ENCODE data around the gene ARHGEF37. TPM values are rescaled to one million over a fixed set of nuclear protein-coding genes. Genes with fewer than 3 reads are reported as not detected.
"Not testable (repeated sequence)": the region's sequence is repeated elsewhere in the genome, so short reads cannot be mapped to it uniquely, and the experiment has no call there.

The ARHGEF37 gene
- total RNA-seq, result 0.72 and 0.88 TPM in 2 replicates

DNA sequence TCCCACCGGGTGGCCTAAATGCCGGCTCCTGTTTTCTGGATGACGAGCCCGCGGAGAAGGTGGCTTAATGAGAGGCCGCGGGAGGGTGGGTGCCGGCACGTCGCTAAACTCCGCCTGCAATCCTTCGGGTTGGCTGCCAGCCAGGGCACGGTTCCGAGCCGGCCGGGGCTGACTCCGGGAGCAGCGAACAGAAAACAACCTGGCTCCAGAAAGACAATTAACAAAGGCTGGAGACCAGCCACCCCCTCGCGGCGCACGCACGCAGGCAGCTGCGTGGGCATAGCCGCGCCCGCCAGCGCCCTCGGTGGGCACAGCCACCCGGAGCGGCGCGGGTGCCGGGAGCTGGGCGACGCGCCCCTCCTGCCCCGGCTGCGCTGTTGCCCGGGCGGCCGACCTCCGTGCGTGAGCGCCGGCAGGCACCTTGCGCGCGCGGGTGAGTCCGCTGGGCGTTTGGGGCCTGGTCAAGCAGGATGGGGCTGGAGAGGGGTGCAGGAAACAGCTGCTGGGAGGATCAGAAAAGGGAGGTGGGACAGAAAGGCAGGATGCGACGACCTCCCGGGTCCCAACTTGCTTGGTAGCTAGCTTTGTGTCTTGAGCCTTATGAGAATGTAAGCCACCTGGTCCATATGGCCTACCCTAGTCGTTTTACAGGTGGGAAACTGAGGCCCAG is at the start of gene ARHGEF37:
TSS of gene ARHGEF37 (plus strand) at position 307 of the 670 bp plus-strand sequence. CDS start 16,272 bp downstream, outside the sequence.
- TF ChIP-seq, protein P1, sequence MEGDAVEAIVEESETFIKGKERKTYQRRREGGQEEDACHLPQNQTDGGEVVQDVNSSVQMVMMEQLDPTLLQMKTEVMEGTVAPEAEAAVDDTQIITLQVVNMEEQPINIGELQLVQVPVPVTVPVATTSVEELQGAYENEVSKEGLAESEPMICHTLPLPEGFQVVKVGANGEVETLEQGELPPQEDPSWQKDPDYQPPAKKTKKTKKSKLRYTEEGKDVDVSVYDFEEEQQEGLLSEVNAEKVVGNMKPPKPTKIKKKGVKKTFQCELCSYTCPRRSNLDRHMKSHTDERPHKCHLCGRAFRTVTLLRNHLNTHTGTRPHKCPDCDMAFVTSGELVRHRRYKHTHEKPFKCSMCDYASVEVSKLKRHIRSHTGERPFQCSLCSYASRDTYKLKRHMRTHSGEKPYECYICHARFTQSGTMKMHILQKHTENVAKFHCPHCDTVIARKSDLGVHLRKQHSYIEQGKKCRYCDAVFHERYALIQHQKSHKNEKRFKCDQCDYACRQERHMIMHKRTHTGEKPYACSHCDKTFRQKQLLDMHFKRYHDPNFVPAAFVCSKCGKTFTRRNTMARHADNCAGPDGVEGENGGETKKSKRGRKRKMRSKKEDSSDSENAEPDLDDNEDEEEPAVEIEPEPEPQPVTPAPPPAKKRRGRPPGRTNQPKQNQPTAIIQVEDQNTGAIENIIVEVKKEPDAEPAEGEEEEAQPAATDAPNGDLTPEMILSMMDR (IDR thresholded peaks at IDR 0.05; ENCODE audit: extremely low read depth, low read depth, low read length), result no peak
- H3K27ac ChIP-seq (ENCODE audit: low read depth, low read length), result no peak within 1 kb of the TSS
- H3K36me3 ChIP-seq (ENCODE audit: insufficient read depth, low read length), result no peaks in the 10 kb centered on the region
- H2AFZ ChIP-seq (ENCODE audit: low read length), result peak within 1 kb of the TSS; percentile 97
- peak within 1 kb of the TSS; percentile 93 for H3K4me2 ChIP-seq (ENCODE audit: insufficient read depth, low read length)
- peaks cover 8% of the 10 kb centered on the region for H3K4me1 ChIP-seq (ENCODE audit: insufficient read depth, low read length)
- H3K79me2 ChIP-seq (ENCODE audit: insufficient read depth, low read length), result no peaks in the 10 kb centered on the region
- DNase-seq (ENCODE audit: insufficient read length, low spot score, missing footprints), result peak; percentile 82
- peak within 1 kb of the TSS; percentile 76 for H3K4me3 ChIP-seq (ENCODE audit: insufficient read depth, low read length)
- no peaks in the 10 kb centered on the region for H4K20me1 ChIP-seq (ENCODE audit: insufficient read depth, low read length)
- no peaks in the 10 kb centered on the region for H3K27me3 ChIP-seq (ENCODE audit: insufficient read depth, low read length)
- no peaks in the 10 kb centered on the region for H3K9me3 ChIP-seq (ENCODE audit: low read depth, low read length)

DNA sequence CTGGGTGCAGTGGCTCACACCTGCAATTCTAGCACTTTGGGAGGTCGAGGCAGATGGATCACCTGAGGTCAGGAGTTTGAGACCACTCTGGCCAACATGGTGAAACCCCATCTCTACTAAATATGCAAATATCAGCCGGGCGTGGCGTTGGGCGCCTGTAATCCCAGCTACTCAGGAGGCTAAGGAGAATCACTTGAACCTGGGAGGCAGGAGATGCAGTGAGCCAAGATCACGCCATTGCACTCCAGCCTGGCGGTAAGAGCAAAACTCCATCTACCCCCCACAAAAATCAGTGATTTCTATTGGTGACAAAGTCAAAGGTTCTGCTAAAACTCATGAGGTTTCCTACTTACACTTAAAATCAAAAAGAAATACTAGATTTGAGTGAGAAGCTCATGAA is 48.9 kb upstream of the ARHGEF37 start:
- Histone ChIP-seq H3K9me3 (ENCODE audit: low read depth, low read length) (no peaks in the 10 kb centered on the region), H3K4me3 (ENCODE audit: insufficient read depth, low read length) (no peak overlapping the region), H2AFZ (ENCODE audit: low read length) (no peak overlapping the region), H3K36me3 (ENCODE audit: insufficient read depth, low read length) (peaks cover 34% of the 10 kb centered on the region), H3K27me3 (ENCODE audit: insufficient read depth, low read length) (no peaks in the 10 kb centered on the region), H3K4me1 (ENCODE audit: insufficient read depth, low read length) (peaks cover 18% of the 10 kb centered on the region), H3K79me2 (ENCODE audit: insufficient read depth, low read length) (peaks cover 100% of the 10 kb centered on the region), H3K27ac (ENCODE audit: low read depth, low read length) (no peak overlapping the region), H3K4me2 (ENCODE audit: insufficient read depth, low read length) (no peak overlapping the region), H4K20me1 (ENCODE audit: insufficient read depth, low read length) (peaks cover 82% of the 10 kb centered on the region)
- no peak for DNase-seq (ENCODE audit: insufficient read length, low spot score, missing footprints)
- TF ChIP-seq, protein P1 (IDR thresholded peaks at IDR 0.05; ENCODE audit: extremely low read depth, low read depth, low read length), result no peak

GRCh38 chr5:149535787-149536186 is 45.5 kb upstream of the ARHGEF37 start:
- H3K27me3 ChIP-seq (ENCODE audit: insufficient read depth, low read length); H2AFZ ChIP-seq (ENCODE audit: low read length); H3K9me3 ChIP-seq (ENCODE audit: low read depth, low read length); H3K4me2 ChIP-seq (ENCODE audit: insufficient read depth, low read length); H3K27ac ChIP-seq (ENCODE audit: low read depth, low read length); DNase-seq (ENCODE audit: insufficient read length, low spot score, missing footprints); H3K4me1 ChIP-seq (ENCODE audit: insufficient read depth, low read length); H3K4me3 ChIP-seq (ENCODE audit: insufficient read depth, low read length): not testable (repeated sequence)
- H4K20me1 ChIP-seq (ENCODE audit: insufficient read depth, low read length), result peaks cover 75% of the 10 kb centered on the region
- peaks cover 42% of the 10 kb centered on the region for H3K36me3 ChIP-seq (ENCODE audit: insufficient read depth, low read length)
- H3K79me2 ChIP-seq (ENCODE audit: insufficient read depth, low read length), result peaks cover 98% of the 10 kb centered on the region

DNA sequence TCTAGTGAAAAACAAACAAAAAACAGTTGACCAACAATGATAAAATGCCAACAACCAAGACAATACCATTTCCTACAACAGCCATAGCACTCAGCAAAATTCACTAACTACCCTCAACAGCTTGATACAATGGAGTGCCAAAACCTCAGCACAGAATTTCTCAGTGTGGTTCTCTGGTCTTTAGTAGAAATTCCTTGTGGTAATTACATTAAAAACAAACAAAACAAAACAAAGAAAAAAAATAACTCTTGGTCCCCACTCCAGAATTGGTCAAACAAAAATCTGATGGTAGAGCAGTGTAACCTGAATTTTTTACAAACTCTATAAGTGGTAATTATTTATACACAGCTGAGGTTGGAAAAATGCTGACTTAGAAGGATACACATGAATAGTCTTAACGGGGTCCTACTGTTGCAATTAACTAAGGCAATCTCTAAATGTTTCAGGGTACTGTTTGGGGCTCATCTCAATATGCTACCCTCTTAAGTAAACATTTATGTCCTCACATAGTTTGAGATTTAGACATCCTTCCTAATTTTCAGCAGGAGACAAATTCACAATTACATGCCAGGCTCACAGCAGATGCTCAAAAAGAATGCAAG is 43.8 kb upstream of the ARHGEF37 start:
- Histone ChIP-seq H3K9me3 (ENCODE audit: low read depth, low read length) (no peaks in the 10 kb centered on the region), H3K27me3 (ENCODE audit: insufficient read depth, low read length) (no peaks in the 10 kb centered on the region), H3K4me1 (ENCODE audit: insufficient read depth, low read length) (peaks cover 9% of the 10 kb centered on the region), H4K20me1 (ENCODE audit: insufficient read depth, low read length) (peaks cover 76% of the 10 kb centered on the region), H3K36me3 (ENCODE audit: insufficient read depth, low read length) (peaks cover 40% of the 10 kb centered on the region), H3K79me2 (ENCODE audit: insufficient read depth, low read length) (peaks cover 97% of the 10 kb centered on the region), H2AFZ (ENCODE audit: low read length) (no peak overlapping the region), H3K4me2 (ENCODE audit: insufficient read depth, low read length) (no peak overlapping the region), H3K27ac (ENCODE audit: low read depth, low read length) (no peak overlapping the region), H3K4me3 (ENCODE audit: insufficient read depth, low read length) (no peak overlapping the region)
- no peak for DNase-seq (ENCODE audit: insufficient read length, low spot score, missing footprints)
- TF ChIP-seq, protein P1 (IDR thresholded peaks at IDR 0.05; ENCODE audit: extremely low read depth, low read depth, low read length), result no peak
